ENCODE results near the gene SDK1.

DNA sequence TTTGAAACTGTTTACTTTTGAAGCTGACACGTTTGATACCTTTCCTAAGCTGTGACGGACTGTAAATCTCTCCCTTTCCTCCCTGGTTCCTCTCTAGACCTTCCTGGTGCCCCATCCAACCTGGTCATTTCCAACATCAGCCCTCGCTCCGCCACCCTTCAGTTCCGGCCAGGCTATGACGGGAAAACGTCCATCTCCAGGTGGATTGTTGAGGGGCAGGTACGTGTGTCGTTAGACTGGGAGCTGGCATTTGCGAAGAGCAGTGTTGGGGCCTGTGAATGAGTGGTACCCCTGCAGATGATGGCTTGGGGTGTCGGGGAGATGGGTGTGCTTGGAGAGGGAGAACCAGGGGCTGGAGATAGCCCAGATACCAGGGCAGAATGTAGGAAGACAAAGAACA, 778.3 kb downstream of the SDK1 start:
- TF ChIP-seq, protein P1, sequence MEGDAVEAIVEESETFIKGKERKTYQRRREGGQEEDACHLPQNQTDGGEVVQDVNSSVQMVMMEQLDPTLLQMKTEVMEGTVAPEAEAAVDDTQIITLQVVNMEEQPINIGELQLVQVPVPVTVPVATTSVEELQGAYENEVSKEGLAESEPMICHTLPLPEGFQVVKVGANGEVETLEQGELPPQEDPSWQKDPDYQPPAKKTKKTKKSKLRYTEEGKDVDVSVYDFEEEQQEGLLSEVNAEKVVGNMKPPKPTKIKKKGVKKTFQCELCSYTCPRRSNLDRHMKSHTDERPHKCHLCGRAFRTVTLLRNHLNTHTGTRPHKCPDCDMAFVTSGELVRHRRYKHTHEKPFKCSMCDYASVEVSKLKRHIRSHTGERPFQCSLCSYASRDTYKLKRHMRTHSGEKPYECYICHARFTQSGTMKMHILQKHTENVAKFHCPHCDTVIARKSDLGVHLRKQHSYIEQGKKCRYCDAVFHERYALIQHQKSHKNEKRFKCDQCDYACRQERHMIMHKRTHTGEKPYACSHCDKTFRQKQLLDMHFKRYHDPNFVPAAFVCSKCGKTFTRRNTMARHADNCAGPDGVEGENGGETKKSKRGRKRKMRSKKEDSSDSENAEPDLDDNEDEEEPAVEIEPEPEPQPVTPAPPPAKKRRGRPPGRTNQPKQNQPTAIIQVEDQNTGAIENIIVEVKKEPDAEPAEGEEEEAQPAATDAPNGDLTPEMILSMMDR (conservative IDR thresholded peaks at IDR 0.05; ENCODE audit: low read depth in 2 of 2) = no peak
- TF ChIP-seq EZH2phosphoT487 (IDR thresholded peaks at IDR 0.05; ENCODE audit: unreplicated experiment) = no peak
- TF ChIP-seq POLR2AphosphoS5 (IDR thresholded peaks at IDR 0.05; ENCODE audit: low read depth) = no peak

Data from GM23338 (cell line).